Measurements from ENCODE around the gene TMC8. TPM values are rescaled to one million over a fixed set of nuclear protein-coding genes. Genes with fewer than 3 reads are reported as not detected.

The TMC8 gene
- total RNA-seq, 2 donors from 2014 or later = 1.0 to 2.6 TPM

- no peak for TF ChIP-seq CTCF (IDR thresholded peaks at IDR 0.05)
- Histone ChIP-seq H3K36me3 (no peaks in the 10 kb centered on the region), H3K27ac (no peak overlapping the region), H3K4me3 (no peak overlapping the region), H3K27me3 (no peaks in the 10 kb centered on the region), H3K4me1 (peaks cover 1 to 48% of the 10 kb centered on the region in 2 donors), H3K9me3 (no peaks in the 10 kb centered on the region)
- DNase-seq (ENCODE audit: low spot score) = no peak
Measured at GRCh38 chr17:78133179-78133951, 2.8 kb downstream of the TMC8 start.

- DNase-seq (ENCODE audit: low spot score) = no peak
- H3K4me1 ChIP-seq = peaks cover 0 to 39% of the 10 kb centered on the region in 2 donors
- H3K36me3 ChIP-seq = no peaks in the 10 kb centered on the region
- TF ChIP-seq CTCF (IDR thresholded peaks at IDR 0.05) = peak in 1 of 2 donors; percentile 60
- no peak overlapping the region for H3K27ac ChIP-seq
- H3K27me3 ChIP-seq = no peaks in the 10 kb centered on the region
- H3K9me3 ChIP-seq = no peaks in the 10 kb centered on the region
- H3K4me3 ChIP-seq = no peak overlapping the region
Measured at GRCh38 chr17:78133971-78134898, 3.7 kb downstream of the TMC8 start.

GRCh38 chr17:78134899-78135385 lies 4.4 kb downstream of the TMC8 start:
- Histone ChIP-seq H3K27me3 (no peaks in the 10 kb centered on the region), H3K4me1 (peaks cover 0 to 32% of the 10 kb centered on the region in 2 donors), H3K4me3 (no peak overlapping the region), H3K9me3 (no peaks in the 10 kb centered on the region), H3K27ac (no peak overlapping the region), H3K36me3 (no peaks in the 10 kb centered on the region)
- no peak for DNase-seq (ENCODE audit: low spot score)
- no peak for TF ChIP-seq CTCF (IDR thresholded peaks at IDR 0.05)

- H3K27ac ChIP-seq = no peak overlapping the region
- peaks cover 0 to 29% of the 10 kb centered on the region in 2 donors for H3K4me1 ChIP-seq
- TF ChIP-seq CTCF (IDR thresholded peaks at IDR 0.05) = no peak
- no peaks in the 10 kb centered on the region for H3K36me3 ChIP-seq
- DNase-seq (ENCODE audit: low spot score) = no peak
- H3K27me3 ChIP-seq = no peaks in the 10 kb centered on the region
- no peaks in the 10 kb centered on the region for H3K9me3 ChIP-seq
- no peak overlapping the region for H3K4me3 ChIP-seq
Measured at GRCh38 chr17:78135858-78136500, 5.4 kb downstream of the TMC8 start.

GRCh38 chr17:78137392-78138203 lies 7.0 kb downstream of the TMC8 start:
- H3K27ac ChIP-seq = no peak overlapping the region
- no peak overlapping the region for H3K4me3 ChIP-seq
- DNase-seq (ENCODE audit: low spot score) = no peak
- H3K4me1 ChIP-seq = peaks cover 0 to 16% of the 10 kb centered on the region in 2 donors
- no peaks in the 10 kb centered on the region for H3K36me3 ChIP-seq
- no peaks in the 10 kb centered on the region for H3K27me3 ChIP-seq
- H3K9me3 ChIP-seq = no peaks in the 10 kb centered on the region
- no peak for TF ChIP-seq CTCF (IDR thresholded peaks at IDR 0.05)
